Measurements from ENCODE around the gene TMPRSS6. TPM values are rescaled to one million over a fixed set of nuclear protein-coding genes. Genes with fewer than 3 reads are reported as not detected.
"Not testable (repeated sequence)": the region's sequence is repeated elsewhere in the genome, so short reads cannot be mapped to it uniquely, and the experiment has no call there.

Gene TMPRSS6
- total and polyA plus RNA-seq, 3 donors from 2014 or later: 1.5 to 4.0 (median 3.4) TPM

DNA sequence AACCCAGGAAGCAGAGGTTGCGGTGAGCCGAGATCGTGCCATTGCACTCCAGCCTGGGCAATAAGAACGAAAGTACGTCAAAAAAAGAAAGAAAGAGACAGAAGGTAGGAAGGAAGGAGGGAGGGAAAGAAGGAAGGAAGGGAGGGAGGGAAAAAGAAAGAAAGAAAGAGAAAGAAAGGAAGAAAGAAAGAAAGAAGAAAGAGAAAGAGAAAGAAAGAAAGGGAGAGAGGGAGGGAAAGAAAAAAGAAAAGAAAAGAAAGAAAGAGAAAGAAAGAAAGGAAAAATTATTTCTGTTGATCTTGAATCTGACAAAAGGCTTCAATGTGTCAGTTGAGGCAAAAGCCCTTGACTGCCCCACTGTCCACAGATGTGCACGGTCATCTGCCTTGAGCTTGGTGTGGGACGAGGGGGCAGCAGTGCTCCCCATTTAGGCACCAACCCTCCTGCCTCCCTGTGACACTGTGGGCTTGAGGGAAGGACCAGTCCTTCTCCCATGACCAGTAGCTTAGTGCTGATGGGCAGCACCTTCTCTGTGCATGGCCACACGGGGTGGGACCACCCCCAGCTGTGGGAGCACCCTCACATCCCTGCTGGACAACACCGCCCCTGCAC, 33.6 kb downstream of the TMPRSS6 start:
- no peaks in the 10 kb centered on the region for H3K9me3 ChIP-seq
- intact Hi-C loops (cut with DNase I; ENCODE audit: low total_unique reads): no loop called here
- no peak overlapping the region for H3K27ac ChIP-seq
- 79% methylated on average over 8 to 9 of the region's 9 CpGs for WGBS, 2 donors
- no peaks in the 10 kb centered on the region for H3K27me3 ChIP-seq
- DNase-seq: no peak
- no peaks in the 10 kb centered on the region for H3K4me1 ChIP-seq
- H3K4me3 ChIP-seq: no peak overlapping the region
- TF ChIP-seq, protein P1, sequence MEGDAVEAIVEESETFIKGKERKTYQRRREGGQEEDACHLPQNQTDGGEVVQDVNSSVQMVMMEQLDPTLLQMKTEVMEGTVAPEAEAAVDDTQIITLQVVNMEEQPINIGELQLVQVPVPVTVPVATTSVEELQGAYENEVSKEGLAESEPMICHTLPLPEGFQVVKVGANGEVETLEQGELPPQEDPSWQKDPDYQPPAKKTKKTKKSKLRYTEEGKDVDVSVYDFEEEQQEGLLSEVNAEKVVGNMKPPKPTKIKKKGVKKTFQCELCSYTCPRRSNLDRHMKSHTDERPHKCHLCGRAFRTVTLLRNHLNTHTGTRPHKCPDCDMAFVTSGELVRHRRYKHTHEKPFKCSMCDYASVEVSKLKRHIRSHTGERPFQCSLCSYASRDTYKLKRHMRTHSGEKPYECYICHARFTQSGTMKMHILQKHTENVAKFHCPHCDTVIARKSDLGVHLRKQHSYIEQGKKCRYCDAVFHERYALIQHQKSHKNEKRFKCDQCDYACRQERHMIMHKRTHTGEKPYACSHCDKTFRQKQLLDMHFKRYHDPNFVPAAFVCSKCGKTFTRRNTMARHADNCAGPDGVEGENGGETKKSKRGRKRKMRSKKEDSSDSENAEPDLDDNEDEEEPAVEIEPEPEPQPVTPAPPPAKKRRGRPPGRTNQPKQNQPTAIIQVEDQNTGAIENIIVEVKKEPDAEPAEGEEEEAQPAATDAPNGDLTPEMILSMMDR (IDR thresholded peaks at IDR 0.05): no peak
- no peak for TF ChIP-seq POLR2A (IDR thresholded peaks at IDR 0.05)
- no peaks in the 10 kb centered on the region for H3K36me3 ChIP-seq (ENCODE audit: low read depth, missing control alignments)

DNA sequence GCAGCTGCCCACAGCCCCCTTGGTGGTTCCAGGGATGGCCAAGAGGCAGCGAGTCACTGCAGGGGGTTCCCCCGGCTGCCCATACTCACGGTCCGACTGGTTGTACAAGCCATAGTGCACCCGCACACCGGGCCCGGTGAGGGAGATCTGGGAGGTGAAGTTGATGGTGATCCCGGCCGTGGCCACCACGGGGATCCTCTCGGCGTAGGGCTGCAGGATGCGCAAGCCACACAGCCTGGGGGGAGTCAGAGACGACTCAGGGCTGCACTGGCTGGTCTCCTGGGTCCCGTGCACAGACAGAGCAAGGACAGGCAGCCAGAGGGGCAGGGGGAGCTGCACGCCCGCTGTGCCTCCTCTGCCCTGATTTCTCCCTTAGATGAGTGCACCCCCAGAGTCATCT, 34.5 kb downstream of the TMPRSS6 start:
- Histone ChIP-seq H3K4me3 (no peak overlapping the region), H3K36me3 (ENCODE audit: low read depth, missing control alignments) (no peaks in the 10 kb centered on the region), H3K9me3 (no peaks in the 10 kb centered on the region), H3K27ac (no peak overlapping the region), H3K4me1 (no peaks in the 10 kb centered on the region), H3K27me3 (no peaks in the 10 kb centered on the region)
- intact Hi-C loops (cut with DNase I; ENCODE audit: low total_unique reads): no loop called here
- no peak for DNase-seq
- 64 to 75% methylated on average over 9 to 17 of the region's 17 CpGs for WGBS, 2 donors
- TF ChIP-seq POLR2A (IDR thresholded peaks at IDR 0.05): no peak
- TF ChIP-seq, protein P1 (IDR thresholded peaks at IDR 0.05): no peak

DNA sequence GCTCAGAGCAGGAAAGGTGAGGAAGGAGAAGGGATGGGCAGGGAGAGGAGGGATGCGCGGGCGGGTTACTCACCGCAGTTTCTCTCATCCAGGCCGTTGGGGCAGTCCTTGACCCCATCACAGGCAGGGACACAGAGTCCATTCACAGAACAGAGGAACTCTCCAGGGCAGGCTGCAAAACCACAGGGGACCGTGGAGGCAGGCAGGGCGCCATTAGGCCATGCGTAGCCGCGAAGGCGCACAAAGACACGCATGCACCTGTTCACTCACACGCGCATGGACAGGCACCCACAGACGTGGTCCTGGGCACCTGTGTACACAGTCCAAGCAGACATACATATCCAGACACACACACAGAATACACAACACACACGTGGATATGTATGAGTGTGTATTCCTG, 35.0 kb downstream of the TMPRSS6 start:
- Histone ChIP-seq H3K4me1 (no peaks in the 10 kb centered on the region), H3K36me3 (ENCODE audit: low read depth, missing control alignments) (no peaks in the 10 kb centered on the region), H3K9me3 (no peaks in the 10 kb centered on the region), H3K27ac (no peak overlapping the region), H3K27me3 (no peaks in the 10 kb centered on the region), H3K4me3 (no peak overlapping the region)
- intact Hi-C loops (cut with DNase I; ENCODE audit: low total_unique reads): no loop called here
- 51 to 64% methylated on average over 12 to 16 of the region's 16 CpGs for WGBS, 2 donors
- no peak for TF ChIP-seq POLR2A (IDR thresholded peaks at IDR 0.05)
- TF ChIP-seq, protein P1 (IDR thresholded peaks at IDR 0.05): no peak
- no peak for DNase-seq

DNA sequence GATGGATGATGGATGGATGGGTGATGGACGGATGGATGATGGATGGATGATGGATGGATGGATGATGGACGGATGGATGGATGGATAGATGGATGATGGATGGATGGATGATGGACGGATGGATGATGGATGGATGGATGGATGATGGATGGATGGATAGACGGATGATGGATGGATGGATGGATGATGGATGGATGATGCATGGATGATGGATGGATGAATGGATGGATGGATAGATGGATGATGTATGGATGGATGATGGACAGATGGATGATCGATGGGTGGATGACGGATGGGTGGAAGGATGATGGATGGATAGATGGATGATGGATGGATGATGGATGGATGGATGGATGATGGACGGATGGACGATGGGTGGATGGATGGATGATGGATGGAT, 36.8 kb downstream of the TMPRSS6 start:
- no peaks in the 10 kb centered on the region for H3K4me1 ChIP-seq
- intact Hi-C loops (cut with DNase I; ENCODE audit: low total_unique reads): no loop called here
- H3K27me3 ChIP-seq: no peaks in the 10 kb centered on the region

DNA sequence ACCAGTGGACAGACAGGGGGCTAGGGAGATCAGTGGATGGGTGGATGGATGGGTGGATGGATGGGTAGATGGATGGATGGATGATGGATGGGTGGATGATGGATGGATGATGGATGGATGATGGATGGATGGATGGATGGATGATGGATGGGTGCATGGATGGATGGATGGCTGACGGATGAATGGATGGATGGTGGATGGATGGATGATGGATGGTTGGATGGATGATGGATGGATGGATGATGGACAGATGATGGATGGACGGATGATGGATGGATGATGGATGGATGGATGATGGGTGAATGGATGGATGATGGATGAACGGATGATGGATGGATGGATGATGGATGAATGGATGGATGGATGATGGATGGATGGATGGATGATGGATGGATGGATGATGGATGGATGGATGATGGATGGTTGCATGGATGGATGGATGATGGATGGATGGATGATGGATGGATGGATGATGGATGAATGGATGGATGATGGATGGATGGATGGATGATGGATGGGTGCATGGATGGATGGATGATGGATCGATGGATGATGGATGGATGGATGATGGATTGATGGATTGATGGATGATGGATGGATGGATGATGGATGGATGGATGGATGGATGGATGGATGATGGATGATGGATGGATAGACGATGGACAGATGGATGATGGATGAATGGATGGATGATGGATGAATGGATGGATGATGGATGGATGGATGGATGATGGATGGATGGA, 37.5 kb downstream of the TMPRSS6 start:
- H3K27me3 ChIP-seq; H3K27ac ChIP-seq; H3K9me3 ChIP-seq; H3K4me1 ChIP-seq; intact Hi-C loops (cut with DNase I; ENCODE audit: low total_unique reads); H3K36me3 ChIP-seq (ENCODE audit: low read depth, missing control alignments); DNase-seq; H3K4me3 ChIP-seq: not testable (repeated sequence)
- 88 to 92% methylated on average over 5 of the region's 5 CpGs for WGBS, 2 donors

More for the DNA sequence above, 36.8 kb downstream of the TMPRSS6 start:
- Histone ChIP-seq H3K9me3 (no peaks in the 10 kb centered on the region), H3K4me3 (no peak overlapping the region), H3K36me3 (ENCODE audit: low read depth, missing control alignments) (no peaks in the 10 kb centered on the region), H3K27ac (no peak overlapping the region)
- no peak for DNase-seq
- TF ChIP-seq, protein P1 (IDR thresholded peaks at IDR 0.05): no peak
- TF ChIP-seq POLR2A (IDR thresholded peaks at IDR 0.05): no peak
- 78 to 86% methylated on average over 8 of the region's 8 CpGs for WGBS, 2 donors

Measured in testis (tissue), 3 donors.